GM12873 (cell line): Measurements from ENCODE around the gene CAMKK1.

Experiments
- CTCF ChIP-seq: IDR thresholded peaks from 2 replicates; pipeline ENCODE4 v1.5.1; 2012; ENCODE audit warnings: low read depth, mild to moderate bottlenecking, moderate library complexity, low read length, control low read depth; ENCODE audit not compliant: insufficient read depth; ENCODE audit errors: missing control alignments

The CAMKK1 gene

GRCh38 chr17:3893003-3893719 is at the start of gene CAMKK1:
Gene CAMKK1 (minus strand): TSS chr17:3893053. CDS start chr17:3885687, 7,366 bp downstream.
- TF ChIP-seq CTCF = no peak

- TF ChIP-seq CTCF = no peak
Measured at GRCh38 chr17:3940965-3941698, 48.3 kb upstream of the CAMKK1 start.

- TF ChIP-seq CTCF = no peak
Measured at GRCh38 chr17:3937359-3937758, 44.5 kb upstream of the CAMKK1 start.

- TF ChIP-seq CTCF = no peak
Measured at GRCh38 chr17:3935825-3936355, 43.0 kb upstream of the CAMKK1 start.

DNA sequence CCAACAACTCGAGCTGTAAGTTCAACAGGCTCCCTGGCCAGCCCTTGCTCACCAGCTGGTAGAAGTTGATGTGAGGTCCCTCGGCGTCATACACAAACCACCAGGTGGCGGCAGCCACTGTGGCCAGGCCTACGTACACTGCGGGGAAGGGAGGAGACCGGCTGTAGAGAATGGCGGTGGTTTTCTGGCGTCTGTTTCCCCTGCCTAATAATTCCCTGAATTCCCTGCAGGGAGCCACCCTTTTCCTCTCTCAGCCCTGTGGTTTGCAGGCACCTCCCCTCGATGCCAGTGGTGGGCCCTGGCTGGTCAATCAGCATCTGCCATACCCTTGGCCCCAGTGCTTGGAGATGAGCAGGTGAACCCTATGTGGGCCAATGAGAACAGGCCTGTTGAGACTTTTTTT is 42.3 kb upstream of the CAMKK1 start:
- TF ChIP-seq CTCF = peak; percentile 71

DNA sequence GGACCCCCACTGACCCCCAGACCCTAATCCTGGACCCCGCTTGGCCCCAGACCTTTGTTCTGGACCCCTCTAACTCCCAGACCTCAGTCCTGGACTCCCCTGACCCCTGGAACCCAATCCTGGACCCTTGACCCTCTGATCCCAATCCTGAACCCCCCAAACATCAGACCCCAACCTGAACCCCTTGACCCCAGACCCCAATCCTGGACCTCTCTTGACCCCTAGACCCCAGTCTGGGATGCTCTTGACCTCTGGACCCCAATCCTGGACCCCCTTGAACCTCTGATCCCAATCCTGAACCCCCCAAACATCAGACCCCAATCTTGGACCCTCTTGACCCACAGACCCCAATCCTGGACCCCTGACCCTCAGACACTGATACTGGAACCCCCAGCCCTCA is 36.9 kb upstream of the CAMKK1 start:
- no peak for TF ChIP-seq CTCF

GRCh38 chr17:3929181-3929580 is 36.3 kb upstream of the CAMKK1 start:
- no peak for TF ChIP-seq CTCF
